Measurements from ENCODE around the gene ITGA1.
A peak's percentile ranks its signal among the peaks of the same experiment; 100 is the strongest.

Gene ITGA1

GRCh38 chr5:52772668-52773067 lies 15.0 kb upstream of the ITGA1 start:
- no peak for DNase-seq

- no peak for DNase-seq
Measured at GRCh38 chr5:52773342-52773741, 14.4 kb upstream of the ITGA1 start.

- DNase-seq = no peak
Measured at GRCh38 chr5:52774005-52774410, 13.7 kb upstream of the ITGA1 start.

GRCh38 chr5:52776116-52776515 lies 11.6 kb upstream of the ITGA1 start:
- DNase-seq = peak; percentile 13

- DNase-seq = no peak
Measured at GRCh38 chr5:52777186-52777585, 10.5 kb upstream of the ITGA1 start.

GRCh38 chr5:52778781-52779180 lies 8.9 kb upstream of the ITGA1 start:
- DNase-seq = no peak

GRCh38 chr5:52779213-52779612 lies 8.5 kb upstream of the ITGA1 start:
- no peak for DNase-seq

- DNase-seq = no peak
Measured at GRCh38 chr5:52783226-52783959, 4.3 kb upstream of the ITGA1 start.

GRCh38 chr5:52784737-52785136 lies 3.0 kb upstream of the ITGA1 start:
- no peak for DNase-seq

- DNase-seq = no peak
Measured at GRCh38 chr5:52786391-52786790, 1.3 kb upstream of the ITGA1 start.

- no peak for DNase-seq
Measured at GRCh38 chr5:52786949-52787599, 642 bp upstream of the ITGA1 start.

GRCh38 chr5:52788505-52788821 lies 747 bp downstream of the ITGA1 start:
- no peak for DNase-seq

GRCh38 chr5:52789378-52789777 lies 1.7 kb downstream of the ITGA1 start:
- DNase-seq = no peak

- no peak for DNase-seq
Measured at GRCh38 chr5:52789851-52790250, 2.1 kb downstream of the ITGA1 start.

GRCh38 chr5:52791366-52791765 lies 3.6 kb downstream of the ITGA1 start:
- no peak for DNase-seq

- no peak for DNase-seq
Measured at GRCh38 chr5:52794519-52794918, 6.8 kb downstream of the ITGA1 start.

- no peak for DNase-seq
Measured at GRCh38 chr5:52796031-52796430, 8.3 kb downstream of the ITGA1 start.

GRCh38 chr5:52796516-52797103 lies 8.9 kb downstream of the ITGA1 start:
- DNase-seq = no peak

- no peak for DNase-seq
Measured at GRCh38 chr5:52798938-52799337, 11.2 kb downstream of the ITGA1 start.

GRCh38 chr5:52799358-52799982 lies 11.8 kb downstream of the ITGA1 start:
- peak; percentile 30 for DNase-seq

- peak; percentile 97 for DNase-seq
Measured at GRCh38 chr5:52799983-52800393, 12.3 kb downstream of the ITGA1 start.

- peak; percentile 75 for DNase-seq
Measured at GRCh38 chr5:52800394-52801213, 12.9 kb downstream of the ITGA1 start.

- peak; percentile 4 for DNase-seq
Measured at GRCh38 chr5:52801329-52801728, 13.6 kb downstream of the ITGA1 start.
